NB4 (cell line): ENCODE data around the gene EFCAB7.
A peak's percentile ranks its signal among the peaks of the same experiment; 100 is the strongest.
"Not testable (repeated sequence)": the region's sequence is repeated elsewhere in the genome, so short reads cannot be mapped to it uniquely, and the experiment has no call there.

Experiments
- DNase-seq: peaks from one replicate; pipeline ENCODE4 v3.0.0; 2010; ENCODE audit warnings: low read depth
- H3K4me3 ChIP-seq: one replicate; pipeline ENCODE4 v1.5.1; 2011; ENCODE audit warnings: mild to moderate bottlenecking, low read depth, low read length, moderate library complexity
- MYC ChIP-seq: IDR thresholded peaks from 2 replicates; pipeline ENCODE4 v1.6.1; 2011; ENCODE audit warnings: low read depth, low read length
- POLR2A ChIP-seq: IDR thresholded peaks from 2 replicates; pipeline ENCODE4 v1.6.1; 2011; ENCODE audit warnings: mild to moderate bottlenecking; ENCODE audit not compliant: insufficient read length; ENCODE audit errors: extremely low read depth
- TF ChIP-seq, protein P1 (sequence below): IDR thresholded peaks from one replicate; pipeline ENCODE4 v1.5.1; 2012; ENCODE audit warnings: low read depth, low read length
- TF ChIP-seq, protein P2 (sequence below): IDR thresholded peaks from 2 replicates; pipeline ENCODE4 v1.6.1; 2011; ENCODE audit warnings: low read depth, low read length

Gene EFCAB7

GRCh38 chr1:63575340-63575826, 52.1 kb downstream of the EFCAB7 start:
- DNase-seq = peak; percentile 16
- TF ChIP-seq, protein P1, sequence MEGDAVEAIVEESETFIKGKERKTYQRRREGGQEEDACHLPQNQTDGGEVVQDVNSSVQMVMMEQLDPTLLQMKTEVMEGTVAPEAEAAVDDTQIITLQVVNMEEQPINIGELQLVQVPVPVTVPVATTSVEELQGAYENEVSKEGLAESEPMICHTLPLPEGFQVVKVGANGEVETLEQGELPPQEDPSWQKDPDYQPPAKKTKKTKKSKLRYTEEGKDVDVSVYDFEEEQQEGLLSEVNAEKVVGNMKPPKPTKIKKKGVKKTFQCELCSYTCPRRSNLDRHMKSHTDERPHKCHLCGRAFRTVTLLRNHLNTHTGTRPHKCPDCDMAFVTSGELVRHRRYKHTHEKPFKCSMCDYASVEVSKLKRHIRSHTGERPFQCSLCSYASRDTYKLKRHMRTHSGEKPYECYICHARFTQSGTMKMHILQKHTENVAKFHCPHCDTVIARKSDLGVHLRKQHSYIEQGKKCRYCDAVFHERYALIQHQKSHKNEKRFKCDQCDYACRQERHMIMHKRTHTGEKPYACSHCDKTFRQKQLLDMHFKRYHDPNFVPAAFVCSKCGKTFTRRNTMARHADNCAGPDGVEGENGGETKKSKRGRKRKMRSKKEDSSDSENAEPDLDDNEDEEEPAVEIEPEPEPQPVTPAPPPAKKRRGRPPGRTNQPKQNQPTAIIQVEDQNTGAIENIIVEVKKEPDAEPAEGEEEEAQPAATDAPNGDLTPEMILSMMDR = peak; percentile 4
- TF ChIP-seq POLR2A (no peak), MYC (no peak)
- TF ChIP-seq, protein P2, sequence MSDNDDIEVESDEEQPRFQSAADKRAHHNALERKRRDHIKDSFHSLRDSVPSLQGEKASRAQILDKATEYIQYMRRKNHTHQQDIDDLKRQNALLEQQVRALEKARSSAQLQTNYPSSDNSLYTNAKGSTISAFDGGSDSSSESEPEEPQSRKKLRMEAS = no peak

DNA sequence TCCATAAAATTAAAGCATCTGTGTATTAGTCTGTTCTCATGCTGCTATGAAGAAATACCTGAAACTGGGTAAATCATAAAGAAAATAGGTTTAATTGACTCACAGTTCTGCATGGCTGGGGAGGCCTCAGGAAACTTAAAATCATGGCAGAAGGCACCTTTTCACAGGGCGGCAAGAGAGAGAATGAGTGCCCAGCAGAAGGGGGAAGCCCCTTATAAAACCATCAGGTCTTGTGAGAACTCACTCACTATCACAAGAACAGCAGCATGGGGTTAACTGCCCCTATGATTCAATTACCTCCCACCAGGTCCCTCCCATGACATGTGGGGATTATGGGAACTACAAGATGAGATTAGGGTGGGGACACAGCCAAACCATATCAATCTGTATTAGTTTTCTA, 63.0 kb downstream of the EFCAB7 start:
- DNase-seq, H3K4me3 ChIP-seq: not testable (repeated sequence)

More at GRCh38 chr1:63575340-63575826, 52.1 kb downstream of the EFCAB7 start:
- no peak overlapping the region for H3K4me3 ChIP-seq

DNA sequence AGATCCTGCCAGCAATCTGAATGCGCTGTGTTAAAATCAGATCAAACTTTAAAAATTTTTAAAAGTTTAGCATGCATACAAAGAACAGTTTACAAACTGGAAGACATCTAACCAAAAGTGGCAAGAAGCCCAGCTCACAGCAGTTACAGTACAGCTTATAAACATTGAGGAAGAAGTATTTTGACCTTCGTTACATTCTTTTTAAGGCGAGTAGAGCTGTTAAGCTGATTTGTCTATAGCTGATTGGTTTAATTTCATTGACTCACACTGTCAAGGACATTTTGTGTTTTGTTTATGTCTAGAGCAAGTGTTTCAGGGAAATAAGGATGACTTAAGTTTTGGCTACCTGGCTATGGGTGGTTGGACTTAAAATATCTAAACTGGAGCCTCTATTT, 66.8 kb downstream of the EFCAB7 start:
- TF ChIP-seq, protein P2 = no peak
- no peak for TF ChIP-seq POLR2A
- TF ChIP-seq, protein P1 = no peak
- no peak for TF ChIP-seq MYC
- H3K4me3 ChIP-seq = no peak overlapping the region
- no peak for DNase-seq

DNA sequence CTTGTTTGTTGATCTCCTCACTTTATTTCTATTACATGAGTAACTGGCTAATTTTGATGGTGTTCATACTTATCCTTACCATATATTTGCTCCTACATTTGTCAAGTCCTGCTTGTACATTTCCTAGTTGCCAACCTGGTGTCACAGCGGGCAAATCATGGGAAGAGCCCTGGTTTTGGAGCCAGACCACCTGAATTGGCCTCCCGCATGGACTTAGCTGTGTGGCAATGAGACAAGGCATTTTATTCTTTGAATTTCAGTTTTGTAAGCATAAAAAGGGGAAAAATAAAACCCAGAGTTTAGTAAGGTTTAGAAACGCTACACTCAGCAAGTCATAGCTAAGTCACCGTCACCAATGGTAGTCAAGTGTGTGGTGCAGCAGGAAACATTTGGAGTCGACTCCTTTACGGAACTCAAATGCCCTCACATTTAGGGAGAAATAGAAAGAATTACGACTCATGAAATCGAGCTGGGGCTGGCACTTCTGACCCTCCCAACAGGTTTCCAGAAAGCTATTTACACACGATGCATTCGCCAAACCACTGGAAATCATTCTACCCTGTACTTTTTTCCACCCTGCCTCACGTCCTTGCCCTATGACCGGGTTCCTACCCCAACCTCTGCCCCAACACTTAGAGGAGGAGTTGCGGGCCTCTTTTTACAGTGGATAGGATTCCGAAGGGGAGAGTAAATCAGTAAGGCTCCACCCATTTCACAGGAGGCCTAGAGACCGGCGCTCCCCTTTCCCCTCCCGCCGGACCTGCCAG, 69.4 kb downstream of the EFCAB7 start:
- no peak for TF ChIP-seq POLR2A
- TF ChIP-seq MYC = no peak
- TF ChIP-seq, protein P1 = no peak
- TF ChIP-seq, protein P2 = no peak
- peak overlapping the region; percentile 74 for H3K4me3 ChIP-seq
- no peak for DNase-seq

- peak within 1 kb of the TSS; percentile 74 for H3K4me3 ChIP-seq
- peak; percentile 84 for DNase-seq
- TF ChIP-seq, protein P1 = no peak
- TF ChIP-seq POLR2A (peak; percentile 26), MYC (peak; percentile 55)
Observed at GRCh38 chr1:63593303-63593885, 70.1 kb downstream of the EFCAB7 start, which contains the start of gene PGM1. PGM1 (plus strand) TSS chr1:63593411; CDS start chr1:63593489, 78 bp downstream.

DNA sequence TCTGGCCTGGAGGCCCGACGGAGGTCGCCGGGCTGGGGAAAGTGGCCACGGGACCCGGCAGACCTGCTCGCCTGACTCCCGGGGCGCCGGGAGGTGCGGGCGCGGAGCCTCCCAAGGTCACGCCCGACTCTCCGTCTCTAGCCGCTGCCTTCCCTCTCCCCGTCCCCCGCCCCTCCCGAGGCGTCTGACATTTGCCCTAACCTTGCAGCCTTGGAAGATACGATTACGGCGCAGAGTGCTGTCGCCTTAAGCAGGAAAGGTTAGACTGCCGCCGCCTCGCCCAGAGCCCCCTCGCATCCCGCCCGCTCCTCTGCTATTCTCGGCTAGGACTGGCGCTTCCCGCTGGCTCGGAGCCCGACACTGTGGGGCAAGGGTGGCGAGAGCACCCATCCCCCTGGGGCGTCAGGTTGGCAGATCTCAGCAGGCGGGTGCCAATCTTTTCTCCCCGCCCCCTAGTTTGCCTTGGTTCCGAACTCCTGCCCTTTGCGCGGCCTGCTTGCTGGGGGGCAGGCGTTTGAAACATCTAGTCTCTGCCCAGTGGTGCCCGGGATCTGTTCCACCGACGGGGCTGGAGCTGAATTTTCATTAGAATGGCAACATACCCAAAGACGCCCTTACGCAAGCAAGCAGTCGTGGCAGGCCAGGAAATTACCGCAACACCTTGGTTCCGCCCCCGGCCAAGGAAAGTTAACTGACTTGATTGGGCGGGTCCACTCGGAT, 70.7 kb downstream of the EFCAB7 start:
- DNase-seq = peak; percentile 88
- no peak for TF ChIP-seq MYC
- TF ChIP-seq, protein P1 = peak; percentile 1
- TF ChIP-seq, protein P2 = no peak
- TF ChIP-seq POLR2A = peak; percentile 62
- H3K4me3 ChIP-seq = peak overlapping the region; percentile 74
